GM18526 (cell line): ENCODE data around the gene SMCP.

Experiments used
- POLR2A ChIP-seq: IDR thresholded peaks from 3 replicates; pipeline ENCODE4 v1.6.1; 2011; ENCODE audit not compliant: insufficient read length; ENCODE audit errors: extremely low read depth

The SMCP gene

GRCh38 chr1:152880316-152880715, 2.2 kb downstream of the SMCP start:
- no peak for TF ChIP-seq POLR2A

DNA sequence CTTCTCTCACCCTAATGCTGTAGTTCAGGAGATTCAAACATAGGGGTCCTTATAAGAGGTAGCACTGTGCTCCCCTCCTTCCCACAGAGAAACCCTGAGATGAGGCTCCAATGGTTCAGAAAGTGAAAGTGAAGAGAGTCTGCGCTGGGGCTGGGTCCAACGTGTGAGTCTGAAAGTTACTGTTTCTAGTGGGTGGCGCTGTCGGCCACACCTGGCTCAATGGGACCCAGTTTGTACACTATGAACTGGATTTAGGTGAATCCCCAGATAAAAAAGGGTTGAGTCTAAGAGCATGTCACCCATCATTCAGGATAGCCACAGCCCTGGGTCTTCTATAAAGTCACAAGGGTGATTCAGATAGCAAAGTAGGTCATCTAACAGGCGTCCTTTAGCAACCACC, 2.8 kb downstream of the SMCP start:
- TF ChIP-seq POLR2A = no peak

DNA sequence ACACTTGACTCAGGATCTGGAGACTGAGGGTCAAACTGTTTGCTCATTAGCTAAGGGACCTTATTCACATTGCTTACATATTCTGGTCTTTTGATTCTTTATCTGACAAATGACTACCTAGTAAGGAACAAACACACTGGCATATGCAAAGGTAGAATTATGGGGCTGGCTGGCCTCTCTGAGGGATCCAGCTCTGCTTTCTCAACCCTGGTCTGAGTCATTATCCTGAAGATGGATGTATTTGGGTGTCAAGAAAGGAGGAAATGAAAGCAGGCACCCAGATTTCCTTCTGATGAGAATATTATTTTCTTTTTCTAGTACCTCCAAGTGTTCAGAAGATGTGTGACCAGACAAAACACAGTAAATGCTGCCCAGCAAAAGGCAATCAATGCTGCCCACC, 6.0 kb downstream of the SMCP start:
- TF ChIP-seq POLR2A = no peak

DNA sequence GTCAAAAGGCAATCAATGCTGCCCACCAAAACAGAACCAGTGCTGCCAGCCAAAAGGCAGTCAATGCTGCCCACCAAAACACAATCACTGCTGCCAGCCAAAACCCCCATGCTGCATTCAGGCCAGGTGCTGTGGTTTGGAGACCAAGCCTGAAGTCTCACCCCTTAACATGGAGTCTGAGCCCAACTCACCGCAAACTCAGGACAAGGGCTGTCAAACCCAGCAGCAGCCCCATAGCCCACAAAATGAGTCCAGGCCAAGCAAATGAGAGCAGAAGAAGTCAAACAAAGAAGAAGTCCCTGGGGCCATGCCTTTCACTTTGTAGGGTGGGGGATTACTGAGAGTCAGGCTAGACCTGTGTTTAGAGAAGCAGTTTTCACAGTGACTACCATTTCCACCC, 6.4 kb downstream of the SMCP start:
- TF ChIP-seq POLR2A = no peak

GRCh38 chr1:152884966-152885624, 7.0 kb downstream of the SMCP start:
- no peak for TF ChIP-seq POLR2A

GRCh38 chr1:152886085-152886484, 8.0 kb downstream of the SMCP start:
- no peak for TF ChIP-seq POLR2A

- no peak for TF ChIP-seq POLR2A
These were observed 8.8 kb downstream of the SMCP start for GRCh38 chr1:152886758-152887409.

- no peak for TF ChIP-seq POLR2A
These were observed 10.0 kb downstream of the SMCP start for GRCh38 chr1:152888126-152888525.

GRCh38 chr1:152899027-152899426, 20.9 kb downstream of the SMCP start:
- TF ChIP-seq POLR2A = no peak

- TF ChIP-seq POLR2A = no peak
These were observed 21.8 kb downstream of the SMCP start for GRCh38 chr1:152899883-152900282.

- no peak for TF ChIP-seq POLR2A
These were observed 23.5 kb downstream of the SMCP start for GRCh38 chr1:152901631-152902030.

GRCh38 chr1:152902636-152903035, 24.5 kb downstream of the SMCP start:
- TF ChIP-seq POLR2A = no peak

DNA sequence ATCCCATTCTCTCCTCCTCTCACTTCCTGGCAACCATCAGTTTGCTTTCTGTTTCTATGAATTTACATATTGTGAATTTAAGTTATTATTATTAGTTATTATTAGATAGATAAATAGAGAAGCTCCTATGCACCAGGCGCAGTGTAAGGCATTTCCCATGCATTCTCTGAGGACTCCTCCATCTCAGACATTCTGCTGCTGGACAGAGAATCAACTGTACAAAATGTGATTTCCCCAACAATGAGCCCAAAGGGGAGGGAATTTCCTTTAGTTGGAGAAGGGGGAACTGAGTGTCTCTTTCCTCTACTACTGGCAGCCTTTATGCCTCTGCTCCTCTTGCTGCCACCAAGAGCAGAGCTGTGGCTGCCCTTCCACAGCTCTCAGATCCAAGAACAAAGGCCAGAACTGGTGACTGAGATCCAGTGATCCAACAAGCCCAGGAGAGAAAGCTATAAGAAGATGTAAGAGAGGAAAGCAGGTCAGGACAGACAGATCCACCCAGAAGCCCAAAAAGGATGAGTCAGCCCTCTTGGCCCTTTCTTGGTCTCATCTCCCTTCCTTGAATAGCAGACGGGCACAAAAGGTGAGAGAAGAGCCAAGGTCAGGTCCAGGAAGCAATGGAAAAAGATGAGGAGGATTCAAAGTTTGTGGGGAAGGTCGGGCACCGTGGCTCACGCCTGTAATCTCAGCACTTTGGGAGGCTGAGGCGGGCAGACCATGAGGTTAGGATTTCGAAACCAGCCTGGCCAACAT, 26.7 kb downstream of the SMCP start:
- TF ChIP-seq POLR2A = no peak

GRCh38 chr1:152906023-152906565, 28.0 kb downstream of the SMCP start:
- TF ChIP-seq POLR2A = no peak

- TF ChIP-seq POLR2A = no peak
These were observed 29.8 kb downstream of the SMCP start, which contains the start of gene IVL for GRCh38 chr1:152907686-152908601. TSS of gene IVL (plus strand) at chr1:152908546. CDS start at chr1:152909798, 1,252 bp downstream.
